Hepatocyte (in vitro differentiated cells): ENCODE data around the gene DPEP2NB.

Experiments used
- CTCF ChIP-seq: fragments of 200-600 bp; sonication (generic); IDR thresholded peaks from 2 replicates; pipeline ENCODE4 v1.5.1; 2016; ENCODE audit warnings: antibody characterized with exemption, mild to moderate bottlenecking; ENCODE audit not compliant: poor library complexity
- EZH2 ChIP-seq: fragments of 200-600 bp; sonication (generic); IDR thresholded peaks from 2 replicates; pipeline ENCODE4 v1.6.1; 2016; ENCODE audit warnings: antibody characterized with exemption, mild to moderate bottlenecking, borderline replicate concordance

- no peak for TF ChIP-seq CTCF
- TF ChIP-seq EZH2, result no peak
Observed at GRCh38 chr16:68022728-68023537, 7.2 kb upstream of the DPEP2NB start, which contains the start of the genes DDX28 and DUS2.
